ENCODE results near the gene CYS1.

DNA sequence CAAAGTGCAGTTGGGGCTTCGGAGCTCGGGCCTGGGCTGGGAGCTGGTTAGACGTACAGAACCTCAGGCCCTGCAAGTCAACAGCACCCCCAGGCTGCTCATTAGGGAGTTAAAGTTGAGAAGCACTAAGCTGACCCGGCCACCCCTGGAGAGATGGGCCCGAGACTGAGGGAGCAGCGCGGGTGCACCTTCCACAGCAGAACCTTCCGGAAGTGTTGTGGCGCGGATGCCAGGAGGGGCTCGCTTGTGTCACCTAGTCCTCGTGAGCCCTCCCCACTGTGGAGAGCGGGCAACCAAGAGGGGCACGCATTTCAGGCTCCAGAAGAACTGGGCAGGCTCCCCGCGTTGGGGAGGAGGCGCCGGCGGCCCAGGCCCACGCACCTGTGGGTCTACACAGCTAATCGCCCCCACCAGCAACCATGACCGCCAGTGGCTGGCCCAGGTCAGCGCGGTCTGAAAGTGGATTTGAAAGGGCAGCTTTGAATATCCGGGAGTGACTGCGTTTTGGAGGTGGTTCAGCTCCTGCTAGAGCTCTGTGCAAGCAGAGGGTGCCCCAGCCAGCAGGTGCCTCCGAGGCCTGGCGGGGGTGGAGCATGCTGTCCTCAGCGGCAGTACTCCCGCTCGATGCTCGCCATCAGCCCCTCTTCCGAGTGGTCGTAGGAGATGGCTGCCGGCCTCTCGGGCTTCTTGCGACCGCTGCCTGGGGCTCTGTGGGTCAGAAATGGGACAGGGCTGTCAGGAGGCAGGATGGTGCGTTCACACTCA lies 21.8 kb downstream of the CYS1 start:
- TF ChIP-seq ZNF416 (CRISPR knock-in tag; IDR thresholded peaks at IDR 0.05): no peak
- TF ChIP-seq, protein P1, sequence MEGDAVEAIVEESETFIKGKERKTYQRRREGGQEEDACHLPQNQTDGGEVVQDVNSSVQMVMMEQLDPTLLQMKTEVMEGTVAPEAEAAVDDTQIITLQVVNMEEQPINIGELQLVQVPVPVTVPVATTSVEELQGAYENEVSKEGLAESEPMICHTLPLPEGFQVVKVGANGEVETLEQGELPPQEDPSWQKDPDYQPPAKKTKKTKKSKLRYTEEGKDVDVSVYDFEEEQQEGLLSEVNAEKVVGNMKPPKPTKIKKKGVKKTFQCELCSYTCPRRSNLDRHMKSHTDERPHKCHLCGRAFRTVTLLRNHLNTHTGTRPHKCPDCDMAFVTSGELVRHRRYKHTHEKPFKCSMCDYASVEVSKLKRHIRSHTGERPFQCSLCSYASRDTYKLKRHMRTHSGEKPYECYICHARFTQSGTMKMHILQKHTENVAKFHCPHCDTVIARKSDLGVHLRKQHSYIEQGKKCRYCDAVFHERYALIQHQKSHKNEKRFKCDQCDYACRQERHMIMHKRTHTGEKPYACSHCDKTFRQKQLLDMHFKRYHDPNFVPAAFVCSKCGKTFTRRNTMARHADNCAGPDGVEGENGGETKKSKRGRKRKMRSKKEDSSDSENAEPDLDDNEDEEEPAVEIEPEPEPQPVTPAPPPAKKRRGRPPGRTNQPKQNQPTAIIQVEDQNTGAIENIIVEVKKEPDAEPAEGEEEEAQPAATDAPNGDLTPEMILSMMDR (IDR thresholded peaks at IDR 0.05): no peak
- TF ChIP-seq CBFB (CRISPR knock-in tag; IDR thresholded peaks at IDR 0.05; ENCODE audit: low read depth): no peak
- TF ChIP-seq, protein P2, sequence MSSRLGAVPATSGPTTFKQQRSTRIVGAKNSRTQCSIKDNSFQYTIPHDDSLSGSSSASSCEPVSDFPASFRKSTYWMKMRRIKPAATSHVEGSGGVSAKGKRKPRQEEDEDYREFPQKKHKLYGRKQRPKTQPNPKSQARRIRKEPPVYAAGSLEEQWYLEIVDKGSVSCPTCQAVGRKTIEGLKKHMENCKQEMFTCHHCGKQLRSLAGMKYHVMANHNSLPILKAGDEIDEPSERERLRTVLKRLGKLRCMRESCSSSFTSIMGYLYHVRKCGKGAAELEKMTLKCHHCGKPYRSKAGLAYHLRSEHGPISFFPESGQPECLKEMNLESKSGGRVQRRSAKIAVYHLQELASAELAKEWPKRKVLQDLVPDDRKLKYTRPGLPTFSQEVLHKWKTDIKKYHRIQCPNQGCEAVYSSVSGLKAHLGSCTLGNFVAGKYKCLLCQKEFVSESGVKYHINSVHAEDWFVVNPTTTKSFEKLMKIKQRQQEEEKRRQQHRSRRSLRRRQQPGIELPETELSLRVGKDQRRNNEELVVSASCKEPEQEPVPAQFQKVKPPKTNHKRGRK (CRISPR knock-in tag; IDR thresholded peaks at IDR 0.05; ENCODE audit: borderline replicate concordance): no peak
- TF ChIP-seq CREB1 (CRISPR knock-in tag; IDR thresholded peaks at IDR 0.05): no peak
- TF ChIP-seq ZNF263 (CRISPR knock-in tag; IDR thresholded peaks at IDR 0.05; ENCODE audit: low read depth): no peak
- no peak for TF ChIP-seq SOX15 (CRISPR knock-in tag; IDR thresholded peaks at IDR 0.05)
- TF ChIP-seq, protein P3, sequence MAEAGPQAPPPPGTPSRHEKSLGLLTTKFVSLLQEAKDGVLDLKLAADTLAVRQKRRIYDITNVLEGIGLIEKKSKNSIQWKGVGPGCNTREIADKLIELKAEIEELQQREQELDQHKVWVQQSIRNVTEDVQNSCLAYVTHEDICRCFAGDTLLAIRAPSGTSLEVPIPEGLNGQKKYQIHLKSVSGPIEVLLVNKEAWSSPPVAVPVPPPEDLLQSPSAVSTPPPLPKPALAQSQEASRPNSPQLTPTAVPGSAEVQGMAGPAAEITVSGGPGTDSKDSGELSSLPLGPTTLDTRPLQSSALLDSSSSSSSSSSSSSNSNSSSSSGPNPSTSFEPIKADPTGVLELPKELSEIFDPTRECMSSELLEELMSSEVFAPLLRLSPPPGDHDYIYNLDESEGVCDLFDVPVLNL (CRISPR knock-in tag; IDR thresholded peaks at IDR 0.05; ENCODE audit: borderline replicate concordance, low read depth): no peak
- TF ChIP-seq, protein P4, sequence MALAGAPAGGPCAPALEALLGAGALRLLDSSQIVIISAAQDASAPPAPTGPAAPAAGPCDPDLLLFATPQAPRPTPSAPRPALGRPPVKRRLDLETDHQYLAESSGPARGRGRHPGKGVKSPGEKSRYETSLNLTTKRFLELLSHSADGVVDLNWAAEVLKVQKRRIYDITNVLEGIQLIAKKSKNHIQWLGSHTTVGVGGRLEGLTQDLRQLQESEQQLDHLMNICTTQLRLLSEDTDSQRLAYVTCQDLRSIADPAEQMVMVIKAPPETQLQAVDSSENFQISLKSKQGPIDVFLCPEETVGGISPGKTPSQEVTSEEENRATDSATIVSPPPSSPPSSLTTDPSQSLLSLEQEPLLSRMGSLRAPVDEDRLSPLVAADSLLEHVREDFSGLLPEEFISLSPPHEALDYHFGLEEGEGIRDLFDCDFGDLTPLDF (CRISPR knock-in tag; IDR thresholded peaks at IDR 0.05): no peak
